Measurements from ENCODE around the gene ORC3. TPM values are rescaled to one million over a fixed set of nuclear protein-coding genes. Genes with fewer than 3 reads are reported as not detected.

The ORC3 gene
- total RNA-seq, 2 donors from 2014 or later: 14.0 to 16.4 TPM

GRCh38 chr6:87660226-87660911, 70.4 kb downstream of the ORC3 start:
- H3K4me3 ChIP-seq: no peak overlapping the region
- no peak for TF ChIP-seq CTCF (IDR thresholded peaks at IDR 0.05)
- H3K27me3 ChIP-seq: no peaks in the 10 kb centered on the region
- H3K27ac ChIP-seq: no peak overlapping the region
- H3K9ac ChIP-seq (ENCODE audit: low read depth in 2 of 2, low read length in 2 of 2): no peak overlapping the region
- intact Hi-C loops (cut with DNase I): no loop called here
- no peaks in the 10 kb centered on the region for H3K4me1 ChIP-seq
- H3K36me3 ChIP-seq: no peaks in the 10 kb centered on the region
- no peaks in the 10 kb centered on the region for H3K9me3 ChIP-seq
- DNase-seq: no peak

- intact Hi-C loops (cut with DNase I): no loop called here
- no peaks in the 10 kb centered on the region for H3K4me1 ChIP-seq
Observed at GRCh38 chr6:87661016-87661415, 71.1 kb downstream of the ORC3 start.

GRCh38 chr6:87661503-87661902, 71.6 kb downstream of the ORC3 start:
- H3K4me3 ChIP-seq: no peak overlapping the region
- intact Hi-C loops (cut with DNase I): no loop called here
- DNase-seq: no peak
- no peaks in the 10 kb centered on the region for H3K36me3 ChIP-seq
- no peaks in the 10 kb centered on the region for H3K27me3 ChIP-seq
- H3K27ac ChIP-seq: no peak overlapping the region
- no peaks in the 10 kb centered on the region for H3K4me1 ChIP-seq
- H3K9me3 ChIP-seq: no peaks in the 10 kb centered on the region
- no peak overlapping the region for H3K9ac ChIP-seq (ENCODE audit: low read depth in 2 of 2, low read length in 2 of 2)
- no peak for TF ChIP-seq CTCF (IDR thresholded peaks at IDR 0.05)

More at GRCh38 chr6:87661016-87661415, 71.1 kb downstream of the ORC3 start:
- Histone ChIP-seq H3K9ac (ENCODE audit: low read depth in 2 of 2, low read length in 2 of 2) (no peak overlapping the region), H3K4me3 (no peak overlapping the region), H3K27ac (no peak overlapping the region), H3K36me3 (no peaks in the 10 kb centered on the region), H3K9me3 (no peaks in the 10 kb centered on the region), H3K27me3 (no peaks in the 10 kb centered on the region)
- no peak for DNase-seq
- TF ChIP-seq CTCF (IDR thresholded peaks at IDR 0.05): no peak

GRCh38 chr6:87663434-87663833, 73.5 kb downstream of the ORC3 start:
- Histone ChIP-seq H3K27ac (no peak overlapping the region), H3K9me3 (no peaks in the 10 kb centered on the region), H3K4me1 (no peaks in the 10 kb centered on the region), H3K9ac (ENCODE audit: low read depth in 2 of 2, low read length in 2 of 2) (no peak overlapping the region), H3K36me3 (no peaks in the 10 kb centered on the region), H3K27me3 (no peaks in the 10 kb centered on the region), H3K4me3 (no peak overlapping the region)
- intact Hi-C loops (cut with DNase I): no loop called here
- no peak for TF ChIP-seq CTCF (IDR thresholded peaks at IDR 0.05)
- DNase-seq: no peak

GRCh38 chr6:87664921-87665485, 75.1 kb downstream of the ORC3 start:
- no peak overlapping the region for H3K27ac ChIP-seq

More at GRCh38 chr6:87664921-87665485, 75.1 kb downstream of the ORC3 start:
- H3K9ac ChIP-seq (ENCODE audit: low read depth in 2 of 2, low read length in 2 of 2): no peak overlapping the region
- no peaks in the 10 kb centered on the region for H3K36me3 ChIP-seq
- intact Hi-C loops (cut with DNase I): no loop called here
- no peak for TF ChIP-seq CTCF (IDR thresholded peaks at IDR 0.05)
- no peaks in the 10 kb centered on the region for H3K9me3 ChIP-seq
- no peaks in the 10 kb centered on the region for H3K27me3 ChIP-seq
- DNase-seq: no peak
- H3K4me3 ChIP-seq: no peak overlapping the region
- H3K4me1 ChIP-seq: no peaks in the 10 kb centered on the region

All from colonic mucosa (tissue), 4 donors.